DOHH2 (cell line): ENCODE data around the gene DNMT3A.

Source experiments
- CTCF ChIP-seq: fragments of 200-600 bp; sonication (generic); IDR thresholded peaks from one replicate; pipeline ENCODE4 v1.5.1; 2014; ENCODE audit warnings: antibody characterized with exemption, mild to moderate bottlenecking, low read depth, low read length; ENCODE audit not compliant: poor library complexity, severe bottlenecking
- EZH2phosphoT487 ChIP-seq: fragments of 200-600 bp; sonication (generic); IDR thresholded peaks from 2 replicates; pipeline ENCODE4 v1.6.1; 2017; ENCODE audit warnings: borderline replicate concordance, mild to moderate bottlenecking, antibody characterized with exemption, low read length, moderate library complexity, mixed read lengths

GRCh38 chr2:25358249-25358815, 16.6 kb upstream of the DNMT3A start:
- no peak for TF ChIP-seq CTCF
- TF ChIP-seq EZH2phosphoT487 = no peak
